NB4 (cell line): ENCODE results near the gene ATP4B.

Experiments
- CTCF ChIP-seq: IDR thresholded peaks from one replicate; pipeline ENCODE4 v1.5.1; 2012; ENCODE audit warnings: low read depth, low read length
- MAX ChIP-seq: IDR thresholded peaks from 2 replicates; pipeline ENCODE4 v1.6.1; 2011; ENCODE audit warnings: low read depth, low read length
- POLR2A ChIP-seq: IDR thresholded peaks from 2 replicates; pipeline ENCODE4 v1.6.1; 2011; ENCODE audit warnings: mild to moderate bottlenecking; ENCODE audit not compliant: insufficient read length; ENCODE audit errors: extremely low read depth

GRCh38 chr13:113623491-113624234, 34.3 kb downstream of the ATP4B start:
- TF ChIP-seq CTCF (no peak), POLR2A (no peak), MAX (no peak)
